Upper lobe of left lung (tissue), 6 donors: ENCODE results near the gene MEGF11. TPM values are rescaled to one million over a fixed set of nuclear protein-coding genes. Genes with fewer than 3 reads are reported as not detected.

ENCODE experiments used
- ATAC-seq, 2 donors: fragments of 200-7000 bp; cut with Tn5 transposase; one replicate each; pipeline ENCODE4 v1.9.1; 2022; ENCODE audit warnings: mild to moderate bottlenecking in 2 of 2, moderate library complexity in 2 of 2; ENCODE audit not compliant: low FRiP score in 2 of 2
- DNase-seq, 2 donors: peaks; one replicate each; pipeline ENCODE4 v3.0.0-alpha.2; 2019 to 2020
- H3K27ac ChIP-seq, 4 donors: fragments of 200-600 bp; sonication (generic); one replicate each; pipeline ENCODE4 v1.5.1; 2016 to 2019
- H3K27me3 ChIP-seq, 4 donors: fragments of 200-600 bp; sonication (generic); one replicate each; pipeline ENCODE4 v1.5.1; 2017 to 2019
- H3K36me3 ChIP-seq, 4 donors: fragments of 200-600 bp; sonication (generic); one replicate each; pipeline ENCODE4 v1.5.1; 2016 to 2019
- H3K4me1 ChIP-seq, 4 donors: fragments of 200-600 bp; sonication (generic); one replicate each; pipeline ENCODE4 v1.5.1; 2018 to 2019
- H3K4me3 ChIP-seq, 4 donors: fragments of 200-600 bp; sonication (generic); one replicate each; pipeline ENCODE4 v1.5.1; 2017 to 2019; ENCODE audit warnings: mild to moderate bottlenecking in 2 of 4, moderate library complexity in 1 of 4
- H3K9me3 ChIP-seq, 4 donors: fragments of 200-600 bp; sonication (generic); one replicate each; pipeline ENCODE4 v1.5.1; 2018 to 2019
- CTCF ChIP-seq, 6 experiments: fragments of 450-650 bp in 4 of 6; fragments of 200-600 bp in 2 of 6; sonication (generic) in 2 of 6; IDR thresholded peaks; one replicate each; pipeline ENCODE4 v1.5.1; 2016 to 2019; ENCODE audit warnings: antibody characterized with exemption in 6 of 6
- EP300 ChIP-seq, 4 donors: sonication (generic); formaldehyde crosslinking; IDR thresholded peaks; one replicate each; pipeline ENCODE4 v1.5.1; 2017; ENCODE audit warnings: antibody characterized with exemption in 4 of 4, control low read depth in 2 of 4
- POLR2A ChIP-seq, 4 donors: fragments of 450-650 bp; IDR thresholded peaks; one replicate each; pipeline ENCODE4 v1.5.1; 2016 to 2017; ENCODE audit warnings: antibody characterized with exemption in 4 of 4, mild to moderate bottlenecking in 2 of 4
- POLR2AphosphoS5 ChIP-seq, 2 donors: sonication (generic); formaldehyde crosslinking; IDR thresholded peaks; one replicate each; pipeline ENCODE4 v1.5.1; 2017; ENCODE audit warnings: antibody characterized with exemption in 2 of 2
- WGBS, 2 donors: methylation state at CpG; one replicate each; pipeline ENCODE4 v1.1.5; 2017 to 2018; 5-methylcytosine and 5-hydroxymethylcytosine counted together
- total RNA-seq, 6 donors: library from RNA; depleted of rRNA in 4 of 6; stranded (reverse); fragments of >200 nt in 4 of 6; gene quantifications; one replicate each; pipeline versions ENCODE4 v1.1.0 to v1.2.1, GENCODE V29; 2016 to 2021
- donor health status: DM: no; HTN: no; CAD: no; lungs with moderate emphysema.
- donor health status: DM: no; HTN: yes; CAD: no; lungs with severe emphysema.

MEGF11 gene
- total RNA-seq, 6 donors from 2014 or later = 1.5 to 4.0 (median 3.5) TPM; not detected in 3

- ATAC-seq = no peak
- no peak for DNase-seq
- TF ChIP-seq POLR2A (IDR thresholded peaks at IDR 0.05) (no peak), EP300 (IDR thresholded peaks at IDR 0.05) (no peak), POLR2AphosphoS5 (IDR thresholded peaks at IDR 0.05) (no peak), CTCF (IDR thresholded peaks at IDR 0.05) (no peak)
- Histone ChIP-seq H3K4me1 (no peaks in the 10 kb centered on the region), H3K4me3 (no peak overlapping the region), H3K27ac (no peak overlapping the region), H3K36me3 (no peaks in the 10 kb centered on the region), H3K9me3 (no peaks in the 10 kb centered on the region), H3K27me3 (no peaks in the 10 kb centered on the region)
- 77 to 78% methylated on average over 10 to 15 of the region's 15 CpGs for WGBS, 2 donors
Observed at GRCh38 chr15:66153549-66154415, 99.8 kb downstream of the MEGF11 start.

- no peak for TF ChIP-seq POLR2AphosphoS5 (IDR thresholded peaks at IDR 0.05)
- TF ChIP-seq EP300 (IDR thresholded peaks at IDR 0.05) = no peak
- no peak for TF ChIP-seq CTCF (IDR thresholded peaks at IDR 0.05)
- no peak for TF ChIP-seq POLR2A (IDR thresholded peaks at IDR 0.05)
- no peak for DNase-seq
- H3K36me3 ChIP-seq = no peaks in the 10 kb centered on the region
- H3K4me1 ChIP-seq = no peaks in the 10 kb centered on the region
- ATAC-seq = no peak
- H3K27ac ChIP-seq = no peak overlapping the region
- H3K27me3 ChIP-seq = no peaks in the 10 kb centered on the region
- H3K4me3 ChIP-seq = no peak overlapping the region
- no peaks in the 10 kb centered on the region for H3K9me3 ChIP-seq
- WGBS, 2 donors = 96 to 99% methylated on average over 6 to 9 of the region's 10 CpGs
Observed at GRCh38 chr15:66152650-66153049, 100.9 kb downstream of the MEGF11 start.

GRCh38 chr15:66151809-66152208 is 101.7 kb downstream of the MEGF11 start:
- H3K4me3 ChIP-seq = no peak overlapping the region
- no peaks in the 10 kb centered on the region for H3K36me3 ChIP-seq
- no peak for TF ChIP-seq CTCF (IDR thresholded peaks at IDR 0.05)
- TF ChIP-seq EP300 (IDR thresholded peaks at IDR 0.05) = no peak
- no peak for TF ChIP-seq POLR2AphosphoS5 (IDR thresholded peaks at IDR 0.05)
- no peak for TF ChIP-seq POLR2A (IDR thresholded peaks at IDR 0.05)
- no peak overlapping the region for H3K27ac ChIP-seq
- DNase-seq (no peak), ATAC-seq (no peak)
- no peaks in the 10 kb centered on the region for H3K27me3 ChIP-seq
- 66 to 85% methylated on average over 5 to 6 of the region's 7 CpGs for WGBS, 2 donors
- no peaks in the 10 kb centered on the region for H3K9me3 ChIP-seq
- no peaks in the 10 kb centered on the region for H3K4me1 ChIP-seq

- WGBS, 2 donors = 83 to 84% methylated on average over 8 to 9 of the region's 9 CpGs
- Histone ChIP-seq H3K36me3 (no peaks in the 10 kb centered on the region), H3K4me1 (no peaks in the 10 kb centered on the region), H3K9me3 (no peaks in the 10 kb centered on the region), H3K27me3 (no peaks in the 10 kb centered on the region), H3K27ac (no peak overlapping the region), H3K4me3 (no peak overlapping the region)
- no peak for ATAC-seq
- TF ChIP-seq POLR2A (IDR thresholded peaks at IDR 0.05) (no peak), CTCF (IDR thresholded peaks at IDR 0.05) (no peak), EP300 (IDR thresholded peaks at IDR 0.05) (no peak), POLR2AphosphoS5 (IDR thresholded peaks at IDR 0.05) (no peak)
- DNase-seq = no peak
Observed at GRCh38 chr15:66149871-66150270, 103.7 kb downstream of the MEGF11 start.

GRCh38 chr15:66148187-66148586 is 105.4 kb downstream of the MEGF11 start:
- Histone ChIP-seq H3K4me1 (no peaks in the 10 kb centered on the region), H3K27ac (no peak overlapping the region), H3K27me3 (no peaks in the 10 kb centered on the region), H3K9me3 (no peaks in the 10 kb centered on the region), H3K36me3 (no peaks in the 10 kb centered on the region), H3K4me3 (no peak overlapping the region)
- TF ChIP-seq POLR2AphosphoS5 (IDR thresholded peaks at IDR 0.05) (no peak), CTCF (IDR thresholded peaks at IDR 0.05) (no peak), POLR2A (IDR thresholded peaks at IDR 0.05) (no peak), EP300 (IDR thresholded peaks at IDR 0.05) (no peak)
- 62 to 69% methylated on average over 2 of the region's 2 CpGs for WGBS, 2 donors
- DNase-seq (no peak), ATAC-seq (no peak)
